Esophagus squamous epithelium (tissue), 4 donors: ENCODE data around the gene CXCL14.

Experiments used
- CTCF ChIP-seq, 6 experiments: fragments of 450-650 bp in 4 of 6; fragments of 200-600 bp in 2 of 6; sonication (generic) in 2 of 6; IDR thresholded peaks; one replicate each; pipeline ENCODE4 v1.5.1; 2016 to 2019; ENCODE audit warnings: antibody characterized with exemption in 6 of 6, mild to moderate bottlenecking in 4 of 6, moderate library complexity in 4 of 6
- POLR2A ChIP-seq, 4 donors: fragments of 450-650 bp; IDR thresholded peaks; one replicate each; pipeline ENCODE4 v1.6.1; 2017; ENCODE audit warnings: antibody characterized with exemption in 4 of 4, mild to moderate bottlenecking in 4 of 4, moderate library complexity in 3 of 4

- no peak for TF ChIP-seq CTCF (IDR thresholded peaks at IDR 0.05)
- TF ChIP-seq POLR2A (IDR thresholded peaks at IDR 0.05), result no peak
Measured at GRCh38 chr5:135602882-135603721, 24.3 kb upstream of the CXCL14 start.
